ENCODE data around the gene NLRC3.

The NLRC3 gene

GRCh38 chr16:3542601-3543373, 34.4 kb downstream of the NLRC3 start:
- peak in 1 of 2 donors; percentile 77 for DNase-seq
- H3K27ac ChIP-seq, result peak overlapping the region; percentile 80 to 82
- H3K27me3 ChIP-seq, result no peaks in the 10 kb centered on the region
- intact Hi-C loops (cut with DNase I; ENCODE audit: low total_unique reads), result no loop called here
- H3K36me3 ChIP-seq, result peaks cover 0 to 10% (median 0%) of the 10 kb centered on the region in 3 donors
- peaks cover 0 to 40% (median 21%) of the 10 kb centered on the region in 4 donors for H3K4me1 ChIP-seq
- TF ChIP-seq, protein P1, sequence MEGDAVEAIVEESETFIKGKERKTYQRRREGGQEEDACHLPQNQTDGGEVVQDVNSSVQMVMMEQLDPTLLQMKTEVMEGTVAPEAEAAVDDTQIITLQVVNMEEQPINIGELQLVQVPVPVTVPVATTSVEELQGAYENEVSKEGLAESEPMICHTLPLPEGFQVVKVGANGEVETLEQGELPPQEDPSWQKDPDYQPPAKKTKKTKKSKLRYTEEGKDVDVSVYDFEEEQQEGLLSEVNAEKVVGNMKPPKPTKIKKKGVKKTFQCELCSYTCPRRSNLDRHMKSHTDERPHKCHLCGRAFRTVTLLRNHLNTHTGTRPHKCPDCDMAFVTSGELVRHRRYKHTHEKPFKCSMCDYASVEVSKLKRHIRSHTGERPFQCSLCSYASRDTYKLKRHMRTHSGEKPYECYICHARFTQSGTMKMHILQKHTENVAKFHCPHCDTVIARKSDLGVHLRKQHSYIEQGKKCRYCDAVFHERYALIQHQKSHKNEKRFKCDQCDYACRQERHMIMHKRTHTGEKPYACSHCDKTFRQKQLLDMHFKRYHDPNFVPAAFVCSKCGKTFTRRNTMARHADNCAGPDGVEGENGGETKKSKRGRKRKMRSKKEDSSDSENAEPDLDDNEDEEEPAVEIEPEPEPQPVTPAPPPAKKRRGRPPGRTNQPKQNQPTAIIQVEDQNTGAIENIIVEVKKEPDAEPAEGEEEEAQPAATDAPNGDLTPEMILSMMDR (IDR thresholded peaks at IDR 0.05), result no peak
- H3K9me3 ChIP-seq, result no peaks in the 10 kb centered on the region
- no peak overlapping the region for H3K4me3 ChIP-seq

- Histone ChIP-seq H3K9me3 (no peaks in the 10 kb centered on the region), H3K27me3 (no peaks in the 10 kb centered on the region), H3K27ac (peak overlapping the region; percentile 80 to 82), H3K36me3 (peaks cover 0 to 10% (median 0%) of the 10 kb centered on the region in 3 donors), H3K4me1 (peaks cover 0 to 49% (median 28%) of the 10 kb centered on the region in 4 donors), H3K4me3 (no peak overlapping the region)
- no peak for DNase-seq
- TF ChIP-seq, protein P1 (IDR thresholded peaks at IDR 0.05), result no peak
- intact Hi-C loops (cut with DNase I; ENCODE audit: low total_unique reads), result no loop called here
Observed at GRCh38 chr16:3541527-3542155, 35.6 kb downstream of the NLRC3 start.

DNA sequence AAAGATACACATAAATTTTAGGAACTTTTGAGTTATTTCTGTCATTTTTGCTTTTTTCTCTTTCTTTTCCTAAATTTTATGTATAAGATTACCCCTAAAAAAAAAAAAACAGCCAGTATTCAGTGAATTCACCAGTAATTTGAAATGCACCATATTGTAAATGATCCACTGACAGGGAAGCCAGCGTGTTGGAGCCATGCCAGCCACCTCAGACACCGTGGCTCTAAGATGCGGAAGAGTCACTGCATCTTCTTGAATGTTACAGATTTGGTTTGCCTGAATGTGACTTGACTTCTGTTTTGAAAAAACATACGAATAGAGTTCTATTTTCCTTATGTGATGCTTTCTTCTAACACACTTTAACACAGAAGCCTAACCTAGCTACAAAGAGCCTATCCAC, 39.0 kb downstream of the NLRC3 start:
- intact Hi-C loops (cut with DNase I; ENCODE audit: low total_unique reads), result no loop called here
- H3K27me3 ChIP-seq, result no peaks in the 10 kb centered on the region
- H3K27ac ChIP-seq, result peak overlapping the region; percentile 76 to 78
- TF ChIP-seq, protein P1 (IDR thresholded peaks at IDR 0.05), result no peak
- no peaks in the 10 kb centered on the region for H3K9me3 ChIP-seq
- H3K4me1 ChIP-seq, result peaks cover 0 to 60% (median 36%) of the 10 kb centered on the region in 4 donors
- no peak overlapping the region for H3K4me3 ChIP-seq
- H3K36me3 ChIP-seq, result peaks cover 6 to 37% (median 8%) of the 10 kb centered on the region in 3 donors
- DNase-seq, result no peak

DNA sequence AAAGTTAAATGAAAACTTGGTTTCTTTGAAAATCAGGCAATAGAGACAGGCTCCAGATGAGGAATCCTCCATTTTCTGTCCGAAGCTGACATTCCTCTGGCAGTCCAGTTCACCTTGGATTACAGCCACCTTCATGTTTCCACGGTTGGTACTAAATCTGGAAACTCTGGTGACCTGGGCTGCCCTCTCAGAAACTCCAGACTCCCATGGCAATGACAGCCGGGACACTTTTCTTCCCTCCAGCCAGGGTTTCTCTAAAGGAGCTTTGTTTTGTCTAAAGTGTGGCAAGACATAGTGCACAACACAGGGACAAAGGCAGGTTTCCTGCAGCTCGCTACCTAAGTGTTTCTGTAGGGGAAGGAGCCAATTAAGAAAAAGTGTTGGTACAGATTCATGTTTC, 40.4 kb downstream of the NLRC3 start:
- TF ChIP-seq, protein P1 (IDR thresholded peaks at IDR 0.05), result no peak
- intact Hi-C loops (cut with DNase I; ENCODE audit: low total_unique reads), result no loop called here
- Histone ChIP-seq H3K4me1 (peaks cover 0 to 46% (median 22%) of the 10 kb centered on the region in 4 donors), H3K36me3 (peaks cover 8 to 50% (median 15%) of the 10 kb centered on the region in 3 donors), H3K4me3 (no peak overlapping the region), H3K27me3 (no peaks in the 10 kb centered on the region), H3K27ac (peak overlapping the region; percentile 76 to 78), H3K9me3 (no peaks in the 10 kb centered on the region)
- peak in 1 of 2 donors; percentile 79 for DNase-seq

DNA sequence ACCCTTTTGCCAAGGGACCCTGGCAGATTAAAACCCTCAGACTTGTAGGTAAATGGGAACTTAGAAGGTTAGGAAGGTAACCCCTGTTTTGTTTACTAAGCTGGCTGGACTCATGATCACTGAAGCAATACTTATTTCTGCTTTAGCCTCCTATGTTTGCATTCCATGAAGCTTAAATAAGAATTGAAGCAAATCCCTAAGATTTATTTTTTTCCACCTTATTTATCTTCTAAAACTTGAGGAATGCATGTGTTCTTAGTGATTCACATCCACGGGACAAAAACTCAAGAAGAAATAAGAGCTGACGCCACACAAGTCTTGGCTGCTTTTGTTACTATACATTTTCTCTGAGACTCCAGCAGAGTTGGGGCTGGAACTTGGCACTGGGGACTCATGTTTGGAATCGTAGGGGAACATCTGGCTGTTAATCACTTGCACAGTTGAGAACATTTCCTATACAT, 40.9 kb downstream of the NLRC3 start:
- H3K27ac ChIP-seq, result peak overlapping the region; percentile 76 to 78
- intact Hi-C loops (cut with DNase I; ENCODE audit: low total_unique reads), result no loop called here
- no peak for DNase-seq

More for the DNA sequence above, 40.9 kb downstream of the NLRC3 start:
- Histone ChIP-seq H3K36me3 (peaks cover 8 to 51% (median 15%) of the 10 kb centered on the region in 3 donors), H3K9me3 (no peaks in the 10 kb centered on the region), H3K27me3 (no peaks in the 10 kb centered on the region), H3K4me1 (peaks cover 0 to 41% (median 21%) of the 10 kb centered on the region in 4 donors), H3K4me3 (no peak overlapping the region)
- TF ChIP-seq, protein P1 (IDR thresholded peaks at IDR 0.05), result no peak

All from tibial artery (tissue), 4 donors.